ENCODE results near the gene FOXN3.

The FOXN3 gene

GRCh38 chr14:89432226-89432625 lies 15.2 kb upstream of the FOXN3 start:
- no peak for DNase-seq (ENCODE audit: low read depth in 2 of 2)

- no peak for DNase-seq (ENCODE audit: low read depth in 2 of 2)
Observed at GRCh38 chr14:89430391-89431236, 13.6 kb upstream of the FOXN3 start.

- no peak for DNase-seq (ENCODE audit: low read depth in 2 of 2)
Observed at GRCh38 chr14:89429199-89430181, 12.5 kb upstream of the FOXN3 start.

GRCh38 chr14:89428546-89429198 lies 11.6 kb upstream of the FOXN3 start:
- DNase-seq (ENCODE audit: low read depth in 2 of 2): no peak

GRCh38 chr14:89428173-89428523 lies 11.1 kb upstream of the FOXN3 start:
- DNase-seq (ENCODE audit: low read depth in 2 of 2): no peak

- no peak for DNase-seq (ENCODE audit: low read depth in 2 of 2)
Observed at GRCh38 chr14:89427426-89428172, 10.6 kb upstream of the FOXN3 start.

GRCh38 chr14:89425931-89426330 lies 8.9 kb upstream of the FOXN3 start:
- no peak for DNase-seq (ENCODE audit: low read depth in 2 of 2)

GRCh38 chr14:89424241-89424640 lies 7.2 kb upstream of the FOXN3 start:
- DNase-seq (ENCODE audit: low read depth in 2 of 2): no peak

- no peak for DNase-seq (ENCODE audit: low read depth in 2 of 2)
Observed at GRCh38 chr14:89422952-89423345, 5.9 kb upstream of the FOXN3 start.

- DNase-seq (ENCODE audit: low read depth in 2 of 2): peak in 1 of 2 donors; percentile 44
Observed at GRCh38 chr14:89422181-89422951, 5.3 kb upstream of the FOXN3 start.

- DNase-seq (ENCODE audit: low read depth in 2 of 2): no peak
Observed at GRCh38 chr14:89420502-89420901, 3.5 kb upstream of the FOXN3 start.

GRCh38 chr14:89419973-89420482 lies 3.0 kb upstream of the FOXN3 start:
- DNase-seq (ENCODE audit: low read depth in 2 of 2): no peak

GRCh38 chr14:89418976-89419375 lies 1.9 kb upstream of the FOXN3 start:
- DNase-seq (ENCODE audit: low read depth in 2 of 2): no peak

- DNase-seq (ENCODE audit: low read depth in 2 of 2): no peak
Observed at GRCh38 chr14:89418452-89418851, 1.4 kb upstream of the FOXN3 start.

GRCh38 chr14:89417465-89418225 lies 612 bp upstream of the FOXN3 start:
- DNase-seq (ENCODE audit: low read depth in 2 of 2): no peak

- DNase-seq (ENCODE audit: low read depth in 2 of 2): peak; percentile 98 to 100
Observed at GRCh38 chr14:89416002-89416995, 734 bp downstream of the FOXN3 start.

- DNase-seq (ENCODE audit: low read depth in 2 of 2): no peak
Observed at GRCh38 chr14:89415159-89415558, 1.9 kb downstream of the FOXN3 start.

GRCh38 chr14:89411976-89412375 lies 5.1 kb downstream of the FOXN3 start:
- no peak for DNase-seq (ENCODE audit: low read depth in 2 of 2)

Measured in activated CD8-positive, alpha-beta memory T cell treated with anti-CD3 and anti-CD28 coated beads for 4 hours (primary cell).